Measurements from ENCODE around the gene TNFRSF14. TPM values are rescaled to one million over a fixed set of nuclear protein-coding genes. Genes with fewer than 3 reads are reported as not detected.
A peak's percentile ranks its signal among the peaks of the same experiment; 100 is the strongest.
"Not testable (repeated sequence)": the region's sequence is repeated elsewhere in the genome, so short reads cannot be mapped to it uniquely, and the experiment has no call there.

The TNFRSF14 gene
- total RNA-seq, 1 donor from 2014 or later = 12.0 TPM

GRCh38 chr1:2554621-2555387 is 1.4 kb upstream of the TNFRSF14 start:
- ATAC-seq = no peak

GRCh38 chr1:2555634-2556276 is 416 bp upstream of the TNFRSF14 start:
- peak; percentile 40 for ATAC-seq

GRCh38 chr1:2556678-2557481 is 709 bp downstream of the TNFRSF14 start:
- peak; percentile 9 for ATAC-seq

GRCh38 chr1:2557482-2558400 is 1.6 kb downstream of the TNFRSF14 start:
- no peak for ATAC-seq

- no peak for ATAC-seq
Observed at GRCh38 chr1:2558420-2558819, 2.2 kb downstream of the TNFRSF14 start.

- ATAC-seq = no peak
Observed at GRCh38 chr1:2558861-2559260, 2.7 kb downstream of the TNFRSF14 start.

GRCh38 chr1:2559509-2560298 is 3.5 kb downstream of the TNFRSF14 start:
- no peak for ATAC-seq

GRCh38 chr1:2560299-2561073 is 4.3 kb downstream of the TNFRSF14 start:
- ATAC-seq = no peak

GRCh38 chr1:2561446-2561845 is 5.3 kb downstream of the TNFRSF14 start:
- no peak for ATAC-seq

- ATAC-seq = no peak
Observed at GRCh38 chr1:2561898-2562895, 6.0 kb downstream of the TNFRSF14 start.

GRCh38 chr1:2563205-2563604 is 7.0 kb downstream of the TNFRSF14 start:
- ATAC-seq = no peak

- no peak for ATAC-seq
Observed at GRCh38 chr1:2564006-2564814, 8.0 kb downstream of the TNFRSF14 start.

GRCh38 chr1:2564815-2565374 is 8.7 kb downstream of the TNFRSF14 start:
- ATAC-seq = no peak

- no peak for ATAC-seq
Observed at GRCh38 chr1:2566101-2567045, 10.2 kb downstream of the TNFRSF14 start.

- ATAC-seq = no peak
Observed at GRCh38 chr1:2567083-2567679, 11.0 kb downstream of the TNFRSF14 start.

- ATAC-seq = not testable (repeated sequence)
Observed at GRCh38 chr1:2568187-2568816, 12.1 kb downstream of the TNFRSF14 start.

Data from esophagus mucosa (tissue), 1 donor.